ENCODE results near the gene GATAD1.

GRCh38 chr7:92417913-92418312 is 29.4 kb upstream of the GATAD1 start:
- TF ChIP-seq CTCF (IDR thresholded peaks at IDR 0.05; ENCODE audit: insufficient read depth, low read depth, low read length), result no peak
- no peak for TF ChIP-seq EZH2 (IDR thresholded peaks at IDR 0.05; ENCODE audit: insufficient read depth, low read length)
